Calu3 (cell line): ENCODE results near the gene CDC25C. TPM values are rescaled to one million over a fixed set of nuclear protein-coding genes. Genes with fewer than 3 reads are reported as not detected.

ENCODE experiments used
- BruUV-seq: library from RNA; stranded (reverse); fragments of 400-500 nt; replicated peaks from 2 replicates; lab custom pipeline; 2021; lab: Mats Ljungman, UMichigan
- CTCF ChIA-PET: fragments of 300-600 bp; sonication (Branson Sonifier 250); formaldehyde crosslinking; loops from one replicate; lab custom pipeline; 2022; ENCODE audit warnings: antibody characterized with exemption; lab: Charles Lee
- DNase-seq: peaks from one replicate; pipeline ENCODE4 v3.0.0; 2022
- H3K27ac Mint-ChIP-seq: one replicate; pipeline ENCODE4 v1.8.0; 2022; ENCODE audit warnings: mixed read lengths; ENCODE audit not compliant: unreplicated experiment
- H3K27me3 Mint-ChIP-seq: one replicate; pipeline ENCODE4 v1.8.0; 2022; ENCODE audit warnings: mixed read lengths; ENCODE audit not compliant: unreplicated experiment
- H3K36me3 Mint-ChIP-seq: one replicate; pipeline ENCODE4 v1.8.0; 2022; ENCODE audit warnings: mild to moderate bottlenecking, moderate library complexity, mixed read lengths; ENCODE audit not compliant: insufficient read depth, unreplicated experiment
- H3K4me1 Mint-ChIP-seq: one replicate; pipeline ENCODE4 v1.8.0; 2022; ENCODE audit warnings: mild to moderate bottlenecking, low read depth, mixed read lengths; ENCODE audit not compliant: unreplicated experiment
- H3K4me3 Mint-ChIP-seq: one replicate; pipeline ENCODE4 v1.8.0; 2022; ENCODE audit warnings: mild to moderate bottlenecking, low read depth, moderate library complexity, mixed read lengths; ENCODE audit not compliant: unreplicated experiment
- H3K9me3 Mint-ChIP-seq: one replicate; pipeline ENCODE4 v1.8.0; 2022; ENCODE audit warnings: low read depth, mixed read lengths; ENCODE audit not compliant: unreplicated experiment
- CTCF ChIP-seq: fragments of 200-600 bp; IDR thresholded peaks from one replicate; pipeline ENCODE4 v1.8.0; 2022; ENCODE audit warnings: antibody characterized with exemption; ENCODE audit not compliant: unreplicated experiment
- intact Hi-C: fragments of 100-400 bp; cut with micrococcal nuclease; formaldehyde crosslinking; loops from one replicate; pipeline ENCODE4 v1.10.0; 2022; ENCODE audit not compliant: unreplicated experiment
- total RNA-seq: library from RNA; stranded (reverse); gene quantifications from 2 replicates; pipeline ENCODE4 v1.2.3, GENCODE V29; 2022

The CDC25C gene
- total RNA-seq, 1 experiment from 2014 or later: 15.4 TPM

GRCh38 chr5:138287246-138287645, 44.4 kb downstream of the CDC25C start:
- Mint-ChIP-seq H3K4me1 (no peaks in the 10 kb centered on the region), H3K27me3 (no peaks in the 10 kb centered on the region), H3K9me3 (no peaks in the 10 kb centered on the region), H3K27ac (no peak overlapping the region), H3K36me3 (no peaks in the 10 kb centered on the region), H3K4me3 (no peak overlapping the region)
- no TSS peak for BruUV-seq
- intact Hi-C loops: no loop called here
- no peak for DNase-seq
- TF ChIP-seq CTCF: no peak
- CTCF ChIA-PET: interaction anchor here (0.6 kb wide), 1 partner anchor 10 kb away, joined by 8 read pairs; no protein-coding TSS in a partner anchor

GRCh38 chr5:138282920-138283742, 48.5 kb downstream of the CDC25C start:
- peak; percentile 50 for DNase-seq
- Mint-ChIP-seq H3K4me3 (no peak overlapping the region), H3K27me3 (peaks cover 3% of the 10 kb centered on the region), H3K36me3 (no peaks in the 10 kb centered on the region), H3K27ac (no peak overlapping the region), H3K4me1 (no peaks in the 10 kb centered on the region), H3K9me3 (no peaks in the 10 kb centered on the region)
- no peak for TF ChIP-seq CTCF
- CTCF ChIA-PET: interaction anchor here (0.6 to 1.4 kb wide), 9 partner anchors 40 to 104 kb away, joined by 3 to 10 read pairs (median 4); partner anchors contain the start of genes BRD8, CDC23 and KIF20A
- intact Hi-C loops: loop anchor here (1.0 kb wide), 3 partner anchors 60 to 103 kb away; partner anchors contain the start of gene CDC23
- BruUV-seq: no TSS peak

- CTCF ChIA-PET: no interaction called here
Measured at GRCh38 chr5:138280915-138281314, 50.7 kb downstream of the CDC25C start.

More at GRCh38 chr5:138280915-138281314, 50.7 kb downstream of the CDC25C start:
- no peak for TF ChIP-seq CTCF
- Mint-ChIP-seq H3K4me3 (no peak overlapping the region), H3K27me3 (peaks cover 14% of the 10 kb centered on the region), H3K9me3 (no peaks in the 10 kb centered on the region), H3K4me1 (no peaks in the 10 kb centered on the region), H3K36me3 (no peaks in the 10 kb centered on the region), H3K27ac (no peak overlapping the region)
- no peak for DNase-seq
- BruUV-seq: no TSS peak
- intact Hi-C loops: no loop called here
